Measurements from ENCODE around the gene TNN. TPM values are rescaled to one million over a fixed set of nuclear protein-coding genes. Genes with fewer than 3 reads are reported as not detected.

TNN gene
- total RNA-seq, 3 donors from 2014 or later: 0.06 TPM; not detected in 2

DNA sequence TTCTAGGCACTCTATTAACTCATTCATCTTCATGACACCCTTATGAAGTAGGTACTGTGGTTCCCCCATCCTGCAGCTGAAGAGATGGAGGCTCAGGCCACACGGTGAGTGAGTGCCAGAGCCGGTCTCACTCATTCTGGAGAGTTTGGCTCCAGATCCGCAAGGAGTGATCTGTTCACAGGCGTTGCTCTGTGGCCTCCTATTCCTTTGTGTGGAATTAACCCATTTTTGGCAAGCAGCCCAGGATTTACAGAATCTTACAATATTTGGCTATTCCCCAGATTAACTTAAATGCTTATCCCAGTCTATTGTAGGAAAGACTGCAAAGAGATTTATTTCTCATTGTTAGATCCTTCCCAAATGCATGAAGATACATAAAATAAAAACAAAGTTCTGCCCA is 95.3 kb downstream of the TNN start:
- no peak for DNase-seq
- H3K4me3 ChIP-seq: no peak overlapping the region
- H3K9me3 ChIP-seq: no peaks in the 10 kb centered on the region
- no peak for TF ChIP-seq CTCF (IDR thresholded peaks at IDR 0.05)
- intact Hi-C loops (cut with DNase I, micrococcal nuclease): no loop called here
- ATAC-seq: no peak
- H3K4me1 ChIP-seq (ENCODE audit: low read depth): no peaks in the 10 kb centered on the region
- H3K36me3 ChIP-seq (ENCODE audit: low read depth): peaks cover 5% of the 10 kb centered on the region

DNA sequence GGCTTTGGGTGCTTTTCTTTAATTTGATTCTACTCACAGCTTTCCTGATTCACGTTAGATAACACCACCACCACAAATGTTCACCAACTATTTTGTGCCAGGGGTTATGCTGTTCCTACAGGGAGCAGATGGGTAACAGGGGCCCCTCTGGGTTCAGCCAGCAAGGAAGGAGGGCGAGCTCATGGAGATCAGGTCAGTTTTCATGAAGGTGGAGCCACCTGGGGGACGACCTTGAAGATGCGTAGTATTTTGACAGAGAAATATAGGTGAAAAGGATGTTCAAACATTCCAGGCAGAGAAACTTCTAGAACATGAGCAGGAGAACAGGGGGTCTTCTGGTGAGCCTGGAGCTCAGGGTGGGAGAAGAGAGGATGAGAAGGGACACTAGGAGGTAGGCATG is 96.1 kb downstream of the TNN start:
- no peak for TF ChIP-seq CTCF (IDR thresholded peaks at IDR 0.05)
- no peaks in the 10 kb centered on the region for H3K4me1 ChIP-seq (ENCODE audit: low read depth)
- H3K36me3 ChIP-seq (ENCODE audit: low read depth): peaks cover 5% of the 10 kb centered on the region
- DNase-seq (no peak), ATAC-seq (no peak)
- no peak overlapping the region for H3K4me3 ChIP-seq
- H3K9me3 ChIP-seq: no peaks in the 10 kb centered on the region
- intact Hi-C loops (cut with DNase I, micrococcal nuclease): no loop called here

- no peak for ATAC-seq
- DNase-seq: no peak
- Histone ChIP-seq H3K36me3 (ENCODE audit: low read depth) (peaks cover 5% of the 10 kb centered on the region), H3K9me3 (no peaks in the 10 kb centered on the region), H3K4me1 (ENCODE audit: low read depth) (peaks cover 9% of the 10 kb centered on the region), H3K4me3 (no peak overlapping the region)
- intact Hi-C loops (cut with DNase I, micrococcal nuclease): no loop called here
- no peak for TF ChIP-seq CTCF (IDR thresholded peaks at IDR 0.05)
These were observed 97.1 kb downstream of the TNN start for GRCh38 chr1:175164751-175165150.

DNA sequence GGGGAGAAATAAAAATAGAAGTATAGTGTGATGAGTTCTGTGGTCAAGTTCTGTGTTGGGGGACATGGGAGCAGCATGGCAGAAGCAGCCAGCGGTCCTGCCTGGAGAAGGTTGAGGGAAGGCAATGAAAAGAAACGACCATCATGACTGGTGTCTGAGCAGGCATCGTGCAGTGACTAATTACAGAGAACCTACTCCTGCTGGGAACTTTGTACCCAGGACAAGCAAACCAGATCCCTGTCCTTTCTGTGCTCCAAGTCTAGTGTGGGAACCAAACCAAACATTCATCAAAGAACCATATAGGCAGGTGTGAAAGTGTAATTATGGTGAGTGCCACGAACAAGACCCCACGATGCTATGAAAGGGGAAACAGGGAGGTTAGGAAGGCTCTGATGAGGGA is 99.1 kb downstream of the TNN start:
- H3K9me3 ChIP-seq: no peaks in the 10 kb centered on the region
- H3K36me3 ChIP-seq (ENCODE audit: low read depth): peaks cover 5% of the 10 kb centered on the region
- no peak overlapping the region for H3K4me3 ChIP-seq
- no peak for DNase-seq
- no peak for TF ChIP-seq CTCF (IDR thresholded peaks at IDR 0.05)
- intact Hi-C loops (cut with DNase I, micrococcal nuclease): no loop called here
- no peak for ATAC-seq
- peaks cover 9% of the 10 kb centered on the region for H3K4me1 ChIP-seq (ENCODE audit: low read depth)

GRCh38 chr1:175167861-175168260 is 100.2 kb downstream of the TNN start:
- DNase-seq: no peak
- H3K9me3 ChIP-seq: no peaks in the 10 kb centered on the region
- intact Hi-C loops (cut with DNase I, micrococcal nuclease): no loop called here
- no peak for ATAC-seq
- peaks cover 9% of the 10 kb centered on the region for H3K4me1 ChIP-seq (ENCODE audit: low read depth)
- H3K36me3 ChIP-seq (ENCODE audit: low read depth): peaks cover 5% of the 10 kb centered on the region
- no peak for TF ChIP-seq CTCF (IDR thresholded peaks at IDR 0.05)
- no peak overlapping the region for H3K4me3 ChIP-seq

DNA sequence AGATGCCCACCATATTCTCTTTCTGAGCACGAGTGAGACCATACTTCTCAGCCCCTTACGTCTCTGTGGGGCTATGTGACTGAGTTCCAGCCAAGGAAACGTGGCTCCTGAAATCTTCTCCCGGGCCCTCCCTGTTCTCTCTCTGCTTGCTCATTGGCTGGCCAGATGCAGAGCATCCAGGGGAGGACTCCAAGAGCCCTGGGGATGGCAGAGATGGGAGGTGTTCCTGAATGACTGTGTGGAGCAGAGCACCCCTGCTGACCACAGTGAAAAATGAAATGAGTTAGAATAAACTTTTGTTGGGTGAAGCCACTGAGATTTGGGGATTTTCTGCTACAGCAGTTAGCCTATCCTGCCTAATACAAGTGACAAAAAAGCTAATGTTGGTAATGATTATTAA is 101.1 kb downstream of the TNN start:
- no peak for TF ChIP-seq CTCF (IDR thresholded peaks at IDR 0.05)
- H3K36me3 ChIP-seq (ENCODE audit: low read depth): peaks cover 5% of the 10 kb centered on the region
- no peak overlapping the region for H3K4me3 ChIP-seq
- ATAC-seq (no peak), DNase-seq (no peak)
- H3K9me3 ChIP-seq: no peaks in the 10 kb centered on the region
- intact Hi-C loops (cut with DNase I, micrococcal nuclease): no loop called here
- peaks cover 9% of the 10 kb centered on the region for H3K4me1 ChIP-seq (ENCODE audit: low read depth)

Measured in mucosa of descending colon (tissue), 3 donors.